ENCODE data around the gene WDR59.

- TF ChIP-seq POLR2A (IDR thresholded peaks at IDR 0.05) = no peak
- TF ChIP-seq CTCF (IDR thresholded peaks at IDR 0.05) = no peak
Measured at GRCh38 chr16:74951206-74951605, 33.7 kb downstream of the WDR59 start.
